DOHH2 (cell line): Measurements from ENCODE around the gene ALK.

Experiments used
- CTCF ChIP-seq: fragments of 200-600 bp; sonication (generic); IDR thresholded peaks from one replicate; pipeline ENCODE4 v1.5.1; 2014; ENCODE audit warnings: antibody characterized with exemption, mild to moderate bottlenecking, low read depth, low read length; ENCODE audit not compliant: poor library complexity, severe bottlenecking
- EZH2phosphoT487 ChIP-seq: fragments of 200-600 bp; sonication (generic); IDR thresholded peaks from 2 replicates; pipeline ENCODE4 v1.6.1; 2017; ENCODE audit warnings: borderline replicate concordance, mild to moderate bottlenecking, antibody characterized with exemption, low read length, moderate library complexity, mixed read lengths

DNA sequence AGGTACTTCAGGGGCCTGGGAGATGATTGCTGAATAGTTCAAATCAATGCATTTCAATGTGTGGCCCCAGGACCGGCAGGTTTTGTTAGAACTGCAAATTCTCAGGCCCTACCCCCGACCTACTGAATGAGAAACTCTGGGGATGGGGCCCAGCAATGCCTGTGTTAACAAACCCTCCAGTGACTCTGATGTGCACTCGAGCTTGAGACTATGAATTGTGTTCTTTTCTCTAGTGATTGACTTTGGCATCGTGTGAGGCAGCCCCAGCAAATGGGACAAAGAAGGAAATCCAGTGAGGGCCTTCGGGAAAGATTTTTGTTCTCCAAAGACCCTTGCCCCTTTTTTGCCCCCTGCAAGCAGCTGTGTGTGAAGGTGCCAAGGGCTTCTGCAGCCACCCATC is 22.4 kb downstream of the ALK start:
- TF ChIP-seq CTCF (no peak), EZH2phosphoT487 (no peak)
